ENCODE measurements around the gene MRPL21. TPM values are rescaled to one million over a fixed set of nuclear protein-coding genes. Genes with fewer than 3 reads are reported as not detected.

MRPL21 gene
- total RNA-seq, 2 donors from 2014 or later, result 56.4 to 74.0 TPM

- no peak for ATAC-seq (replicated peaks in 1 of 2)
- peak overlapping the region; percentile 88 to 94 for H3K4me3 Mint-ChIP-seq
- no peaks in the 10 kb centered on the region for H3K9me3 Mint-ChIP-seq
- no peak overlapping the region for H3K27ac Mint-ChIP-seq
- H3K27me3 Mint-ChIP-seq (ENCODE audit: low read depth), result peaks cover 8% of the 10 kb centered on the region
- H3K36me3 Mint-ChIP-seq (ENCODE audit: insufficient read depth in 2 of 2), result peaks cover 0 to 2% of the 10 kb centered on the region in 2 donors
- H3K4me1 Mint-ChIP-seq (ENCODE audit: low read depth), result peaks cover 35% of the 10 kb centered on the region
- no peak for DNase-seq
These were observed 59.3 kb downstream of the MRPL21 start for GRCh38 chr11:68844376-68844775.

GRCh38 chr11:68843703-68844312, 59.8 kb downstream of the MRPL21 start:
- Mint-ChIP-seq H3K27ac (peak overlapping the region; percentile 42), H3K4me3 (peak overlapping the region; percentile 88 to 94), H3K36me3 (ENCODE audit: insufficient read depth in 2 of 2) (peaks cover 0 to 2% of the 10 kb centered on the region in 2 donors), H3K4me1 (ENCODE audit: low read depth) (peaks cover 37% of the 10 kb centered on the region), H3K27me3 (ENCODE audit: low read depth) (peaks cover 8% of the 10 kb centered on the region), H3K9me3 (no peaks in the 10 kb centered on the region)
- DNase-seq (peak; percentile 85 to 86), ATAC-seq (replicated peaks in 1 of 2) (peak; percentile 75)

- ATAC-seq (replicated peaks in 1 of 2), result no peak
- peak; percentile 45 to 49 for DNase-seq
- Mint-ChIP-seq H3K9me3 (no peaks in the 10 kb centered on the region), H3K4me3 (peak overlapping the region; percentile 88 to 94), H3K4me1 (ENCODE audit: low read depth) (peaks cover 40% of the 10 kb centered on the region), H3K27me3 (ENCODE audit: low read depth) (peaks cover 8% of the 10 kb centered on the region), H3K36me3 (ENCODE audit: insufficient read depth in 2 of 2) (peaks cover 0 to 2% of the 10 kb centered on the region in 2 donors), H3K27ac (peak overlapping the region; percentile 12)
These were observed 60.5 kb downstream of the MRPL21 start for GRCh38 chr11:68843052-68843561.

- peak overlapping the region; percentile 12 for H3K27ac Mint-ChIP-seq
- H3K9me3 Mint-ChIP-seq, result no peaks in the 10 kb centered on the region
- H3K27me3 Mint-ChIP-seq (ENCODE audit: low read depth), result peaks cover 8% of the 10 kb centered on the region
- peaks cover 45% of the 10 kb centered on the region for H3K4me1 Mint-ChIP-seq (ENCODE audit: low read depth)
- no peak for ATAC-seq (replicated peaks in 1 of 2)
- peak overlapping the region; percentile 88 to 94 for H3K4me3 Mint-ChIP-seq
- peaks cover 0 to 2% of the 10 kb centered on the region in 2 donors for H3K36me3 Mint-ChIP-seq (ENCODE audit: insufficient read depth in 2 of 2)
- peak in 1 of 2 donors; percentile 4 for DNase-seq
These were observed 61.1 kb downstream of the MRPL21 start for GRCh38 chr11:68842427-68843051.

GRCh38 chr11:68841718-68842426, 61.8 kb downstream of the MRPL21 start, which contains the start of gene CPT1A:
TSS of gene CPT1A (minus strand) at chr11:68841916. CDS start at chr11:68815474, 26,442 bp downstream.
- H3K27ac Mint-ChIP-seq, result no peak within 1 kb of the TSS
- DNase-seq (peak; percentile 86), ATAC-seq (replicated peaks in 1 of 2) (peak; percentile 57 to 66)
- no peaks in the 10 kb centered on the region for H3K9me3 Mint-ChIP-seq
- peak within 1 kb of the TSS; percentile 88 to 94 for H3K4me3 Mint-ChIP-seq
- peaks cover 8% of the 10 kb centered on the region for H3K27me3 Mint-ChIP-seq (ENCODE audit: low read depth)
- peaks cover 0 to 2% of the 10 kb centered on the region in 2 donors for H3K36me3 Mint-ChIP-seq (ENCODE audit: insufficient read depth in 2 of 2)
- peaks cover 52% of the 10 kb centered on the region for H3K4me1 Mint-ChIP-seq (ENCODE audit: low read depth)

Other genes with a start within 250 kb of the MRPL21 start
- gene GAL, start 219.3 kb downstream of the MRPL21 start, total RNA-seq, result under 1 TPM; 0.42 to 0.53 TPM
- 10 to 100 TPM in 1 of 2 donors, 1 to 10 TPM in 1; 8.0 to 10.6 TPM for gene TESMIN, start 152.3 kb downstream of the MRPL21 start, total RNA-seq
- 10 to 100 TPM; 26.2 to 35.8 TPM for gene CPT1A, start 61.9 kb downstream of the MRPL21 start, total RNA-seq
- 10 to 100 TPM; 29.2 to 40.6 TPM for gene IGHMBP2, start 59 bp upstream of the MRPL21 start, total RNA-seq
- gene MRGPRD, start 77.2 kb upstream of the MRPL21 start, total RNA-seq, result not detected
- gene MRGPRF, start 109.4 kb upstream of the MRPL21 start, total RNA-seq, result not detected
- gene TPCN2, start 145.1 kb upstream of the MRPL21 start, total RNA-seq, result 10 to 100 TPM; 11.7 to 17.8 TPM